HepG2 (cell line): ENCODE results near the gene UBE2O. TPM values are rescaled to one million over a fixed set of nuclear protein-coding genes. Genes with fewer than 3 reads are reported as not detected.

Source experiments
- ARID2 ChIP-seq: sonication (generic); formaldehyde crosslinking; IDR thresholded peaks from 2 replicates; pipeline ENCODE4 v1.8.1; 2022; ENCODE audit warnings: mild to moderate bottlenecking, missing genetic modification reagents, borderline replicate concordance
- CC2D1A ChIP-seq: sonication (generic); formaldehyde crosslinking; IDR thresholded peaks from 2 replicates; pipeline ENCODE4 v1.8.1; 2023; ENCODE audit warnings: mild to moderate bottlenecking, missing genetic modification reagents
- CHCHD3 ChIP-seq: sonication (generic); formaldehyde crosslinking; IDR thresholded peaks from 2 replicates; pipeline ENCODE4 v1.8.0; 2022; ENCODE audit warnings: mild to moderate bottlenecking, missing genetic modification reagents, moderate library complexity
- CHD4 ChIP-seq: fragments of 200-600 bp; sonication (generic); IDR thresholded peaks from 2 replicates; pipeline ENCODE4 v1.7.0; 2017; ENCODE audit warnings: mild to moderate bottlenecking, low read length, borderline replicate concordance
- DMAP1 ChIP-seq: IDR thresholded peaks from 2 replicates; pipeline ENCODE4 v1.6.1; 2016
- ETV6 ChIP-seq: sonication (generic); formaldehyde crosslinking; conservative IDR thresholded peaks from 2 replicates; pipeline ENCODE4 v1.4.0; 2020; ENCODE audit warnings: missing genetic modification reagents
- FOXP1 ChIP-seq, 2 experiments: fragments of 450-650 bp in 1 of 2; IDR thresholded peaks; 2 replicates each; pipeline ENCODE4 v1.6.1; 2017 to 2018; ENCODE audit warnings: antibody characterized with exemption in 1 of 2
- HMGXB3 ChIP-seq: sonication (generic); formaldehyde crosslinking; IDR thresholded peaks from 2 replicates; pipeline ENCODE4 v1.4.0; 2020; ENCODE audit warnings: missing genetic modification reagents, borderline replicate concordance
- JUN ChIP-seq: sonication (generic); formaldehyde crosslinking; IDR thresholded peaks from 2 replicates; pipeline ENCODE4 v1.4.0; 2020; ENCODE audit warnings: mild to moderate bottlenecking, missing genetic modification reagents
- KLF9 ChIP-seq: IDR thresholded peaks from 2 replicates; pipeline ENCODE4 v1.6.1; 2016; ENCODE audit warnings: low read depth
- MTA1 ChIP-seq: sonication (generic); formaldehyde crosslinking; IDR thresholded peaks from 2 replicates; pipeline ENCODE4 v1.4.0; 2020; ENCODE audit warnings: missing genetic modification reagents, mild to moderate bottlenecking, borderline replicate concordance
- MTA3 ChIP-seq: sonication (generic); formaldehyde crosslinking; IDR thresholded peaks from 2 replicates; pipeline ENCODE4 v1.4.0; 2020; ENCODE audit warnings: missing genetic modification reagents
- ONECUT2 ChIP-seq: sonication (generic); formaldehyde crosslinking; IDR thresholded peaks from 2 replicates; pipeline ENCODE4 v1.4.0; 2020; ENCODE audit warnings: missing genetic modification reagents
- POLR2G ChIP-seq: fragments of 200-400 bp; formaldehyde crosslinking; IDR thresholded peaks from 2 replicates; pipeline ENCODE4 v1.6.1; 2018; ENCODE audit warnings: mild to moderate bottlenecking, low read depth, low read length, moderate library complexity
- RAD51 ChIP-seq: fragments of 450-650 bp; IDR thresholded peaks from 2 replicates; pipeline ENCODE4 v1.6.1; 2016; ENCODE audit warnings: borderline replicate concordance
- RNF2 ChIP-seq: fragments of 450-650 bp; conservative IDR thresholded peaks from 2 replicates; pipeline ENCODE4 v1.6.1; 2016; ENCODE audit warnings: low read depth
- SAFB2 ChIP-seq: sonication (generic); formaldehyde crosslinking; IDR thresholded peaks from 2 replicates; pipeline ENCODE4 v1.5.1; 2020; ENCODE audit warnings: missing genetic modification reagents, low read depth, mild to moderate bottlenecking, borderline replicate concordance
- TAF15 ChIP-seq: fragments of 200-400 bp; formaldehyde crosslinking; IDR thresholded peaks from one replicate; pipeline ENCODE4 v1.6.1; 2018; ENCODE audit warnings: mild to moderate bottlenecking, low read depth, low read length; ENCODE audit not compliant: poor library complexity, severe bottlenecking
- U2AF2 ChIP-seq: fragments of 200-400 bp; formaldehyde crosslinking; IDR thresholded peaks from 2 replicates; pipeline ENCODE4 v1.6.1; 2017; ENCODE audit warnings: low read depth, mild to moderate bottlenecking, low read length
- ZNF501 ChIP-seq: sonication (generic); formaldehyde crosslinking; IDR thresholded peaks from 2 replicates; pipeline ENCODE4 v1.5.1; 2020; ENCODE audit warnings: mild to moderate bottlenecking, moderate library complexity, missing genetic modification reagents
- ZNF572 ChIP-seq: sonication (generic); formaldehyde crosslinking; IDR thresholded peaks from 2 replicates; pipeline ENCODE4 v1.5.1; 2020; ENCODE audit warnings: mild to moderate bottlenecking, missing genetic modification reagents
- ZNF639 ChIP-seq: conservative IDR thresholded peaks from 2 replicates; pipeline ENCODE4 v1.6.1; 2018; ENCODE audit warnings: missing genetic modification reagents
- ZNF788 ChIP-seq: sonication (generic); formaldehyde crosslinking; IDR thresholded peaks from 2 replicates; pipeline ENCODE4 v1.5.0; 2020; ENCODE audit warnings: mild to moderate bottlenecking, missing genetic modification reagents, borderline replicate concordance
- polyA plus RNA-seq, 8 experiments: library from polyadenylated mRNA; depleted of rRNA in 3 of 8; stranded (reverse) in 7 of 8; unstranded in 1 of 8; fragments of >200 nt; fragmentation: Illumina TruSeq in 4 of 8; extraction: Trizol in 4 of 8; gene quantifications; 2 replicates each; pipeline versions ENCODE4 v1.2.1 to v1.2.3, GENCODE V29; 2011 to 2016; ENCODE audit warnings: low read depth in 4 of 8, missing spikeins in 1 of 8, mixed read lengths in 1 of 8; ENCODE audit not compliant: insufficient read depth in 1 of 8
- total RNA-seq, 5 experiments: library from RNA; depleted of rRNA; stranded (reverse); fragments of >200 nt; fragmentation: Illumina TruSeq; extraction: Trizol; gene quantifications; 2 replicates each; pipeline ENCODE4 v1.2.3, GENCODE V29; 2016; ENCODE audit warnings: low read depth in 1 of 5

Gene UBE2O
- total and polyA plus RNA-seq, 2 of the 13 experiments (the other 11 are each of a cell fraction or from before 2014, with no cell fraction given) = 21.5 to 23.5 TPM

GRCh38 chr17:76497979-76498875 lies 45.3 kb upstream of the UBE2O start (continued):
- 0 out of 2 replicates have a peak, but pooled peaks have one; percentile 14 for TF ChIP-seq ARID2 (CRISPR knock-in tag)
- TF ChIP-seq POLR2G = peak; percentile 58
- TF ChIP-seq ZNF639 (CRISPR knock-in tag) = no peak
- no peak for TF ChIP-seq TAF15
- no peak for TF ChIP-seq CHCHD3
- TF ChIP-seq U2AF2 = no peak
- TF ChIP-seq HMGXB3 (CRISPR knock-in tag) = no peak
- 0 out of 2 replicates have a peak, but pooled peaks have one; percentile 47 for TF ChIP-seq JUN (CRISPR knock-in tag)
- 0 out of 2 replicates have a peak, but pooled peaks have one; percentile 55 for TF ChIP-seq KLF9
- TF ChIP-seq MTA3 (CRISPR knock-in tag) = no peak
- TF ChIP-seq ZNF788 (CRISPR knock-in tag) = peak; percentile 80; the same call in 1 of the 2 replicates
- TF ChIP-seq RNF2 = peak; percentile 93
- peak; percentile 52; the same call in 1 of the 2 replicates for TF ChIP-seq DMAP1 (CRISPR knock-in tag)
- TF ChIP-seq CHD4 = no peak
- no peak for TF ChIP-seq SAFB2 (CRISPR knock-in tag)
- TF ChIP-seq MTA1 (CRISPR knock-in tag) = peak; percentile 87; the same call in 1 of the 2 replicates
- TF ChIP-seq RAD51 = no peak
- TF ChIP-seq CC2D1A (CRISPR knock-in tag) = no peak
- TF ChIP-seq ETV6 (CRISPR knock-in tag) = 0 out of 2 replicates have a peak, but pooled peaks have one; percentile 22
- no peak for TF ChIP-seq FOXP1 (IDR thresholded peaks at IDR 0.05)
- peak; percentile 9; the same call in 1 of the 2 replicates for TF ChIP-seq FOXP1 (CRISPR knock-in tag; IDR thresholded peaks at IDR 0.05)
- TF ChIP-seq ZNF501 (CRISPR knock-in tag) = peak; percentile 88
- TF ChIP-seq ONECUT2 (CRISPR knock-in tag) = no peak
- 0 out of 2 replicates have a peak, but pooled peaks have one; percentile 22 for TF ChIP-seq ZNF572 (CRISPR knock-in tag)
